GM13976 (cell line): Measurements from ENCODE around the gene RABGEF1.
"Not testable (repeated sequence)": the region's sequence is repeated elsewhere in the genome, so short reads cannot be mapped to it uniquely, and the experiment has no call there.

Source experiments
- DNase-seq: peaks from one replicate; pipeline ENCODE4 v3.0.0; 2012; ENCODE audit warnings: low spot score
- in situ Hi-C: fragments of 300-500 bp; cut with MboI; formaldehyde crosslinking; loops from one replicate; pipeline ENCODE4 v1.12.0; 2022; ENCODE audit warnings: low sequenced_read_pairs, mixed read lengths, inconsistent platforms; ENCODE audit not compliant: unreplicated experiment
- TF ChIP-seq, protein P1 (sequence below): IDR thresholded peaks from 2 replicates; pipeline ENCODE4 v1.5.1; 2012; ENCODE audit warnings: borderline replicate concordance, mild to moderate bottlenecking; ENCODE audit not compliant: insufficient read depth; ENCODE audit errors: extremely low read depth, missing control alignments, control extremely low read depth

The RABGEF1 gene

DNA sequence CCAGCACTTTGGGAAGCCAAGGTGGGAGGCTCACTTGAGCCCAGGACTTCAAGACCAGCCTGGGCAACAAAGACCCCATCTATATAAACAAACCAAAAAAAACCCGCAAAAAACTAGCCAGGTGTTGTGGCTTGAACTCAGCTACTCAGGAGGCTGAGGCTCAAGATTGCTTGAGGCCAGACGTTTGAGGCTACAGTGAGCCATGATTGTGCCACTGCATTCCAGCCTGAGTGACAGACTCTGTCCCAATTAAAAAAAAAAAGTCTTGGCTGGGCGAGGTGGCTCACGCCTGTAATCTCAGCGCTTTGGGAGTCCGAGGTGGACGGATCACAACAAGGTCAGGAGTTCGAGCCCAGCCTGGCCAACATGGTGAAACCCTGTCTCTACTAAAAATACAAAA is 11.4 kb downstream of the RABGEF1 start:
- in situ Hi-C loops: no loop called here
- DNase-seq: no peak
- TF ChIP-seq, protein P1, sequence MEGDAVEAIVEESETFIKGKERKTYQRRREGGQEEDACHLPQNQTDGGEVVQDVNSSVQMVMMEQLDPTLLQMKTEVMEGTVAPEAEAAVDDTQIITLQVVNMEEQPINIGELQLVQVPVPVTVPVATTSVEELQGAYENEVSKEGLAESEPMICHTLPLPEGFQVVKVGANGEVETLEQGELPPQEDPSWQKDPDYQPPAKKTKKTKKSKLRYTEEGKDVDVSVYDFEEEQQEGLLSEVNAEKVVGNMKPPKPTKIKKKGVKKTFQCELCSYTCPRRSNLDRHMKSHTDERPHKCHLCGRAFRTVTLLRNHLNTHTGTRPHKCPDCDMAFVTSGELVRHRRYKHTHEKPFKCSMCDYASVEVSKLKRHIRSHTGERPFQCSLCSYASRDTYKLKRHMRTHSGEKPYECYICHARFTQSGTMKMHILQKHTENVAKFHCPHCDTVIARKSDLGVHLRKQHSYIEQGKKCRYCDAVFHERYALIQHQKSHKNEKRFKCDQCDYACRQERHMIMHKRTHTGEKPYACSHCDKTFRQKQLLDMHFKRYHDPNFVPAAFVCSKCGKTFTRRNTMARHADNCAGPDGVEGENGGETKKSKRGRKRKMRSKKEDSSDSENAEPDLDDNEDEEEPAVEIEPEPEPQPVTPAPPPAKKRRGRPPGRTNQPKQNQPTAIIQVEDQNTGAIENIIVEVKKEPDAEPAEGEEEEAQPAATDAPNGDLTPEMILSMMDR: no peak

DNA sequence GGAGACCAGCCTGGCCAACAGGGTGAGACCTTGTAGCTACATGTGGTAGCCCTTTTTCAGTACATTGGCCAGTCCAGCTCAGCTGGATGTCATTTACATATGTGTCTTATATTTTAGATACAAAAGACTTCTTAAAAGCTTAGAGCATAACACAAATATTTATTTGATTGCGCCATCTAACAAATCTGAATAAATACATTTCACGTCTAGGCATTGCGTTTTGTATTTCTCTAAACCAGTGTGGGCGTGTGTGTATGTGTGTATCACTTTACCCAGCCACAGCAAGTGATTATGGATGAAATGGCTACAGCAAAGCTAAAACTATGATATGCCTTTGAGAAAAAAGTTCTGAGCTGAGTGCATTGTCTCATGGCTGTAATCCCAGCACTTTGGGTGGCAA is 14.0 kb downstream of the RABGEF1 start:
- TF ChIP-seq, protein P1: no peak
- no peak for DNase-seq
- in situ Hi-C loops: no loop called here

DNA sequence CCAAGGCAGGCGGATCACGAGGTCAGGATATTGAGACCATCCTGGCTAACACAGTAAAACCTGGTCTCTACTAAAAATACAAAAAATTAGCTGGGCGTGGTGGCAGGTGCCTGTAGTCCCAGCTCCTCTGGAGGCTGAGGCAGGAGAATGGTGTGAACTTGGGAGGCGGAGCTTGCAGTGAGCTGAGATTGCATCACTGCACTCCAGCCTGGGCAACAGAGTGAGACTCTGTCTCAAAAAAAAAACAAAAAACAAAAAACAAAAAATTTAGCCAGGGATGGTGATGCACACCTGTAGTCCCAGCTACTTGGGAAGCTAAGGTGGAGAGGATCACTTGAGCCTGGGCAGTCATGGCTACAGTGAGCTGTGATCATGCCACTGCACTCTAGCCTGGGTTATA is 14.5 kb downstream of the RABGEF1 start:
- in situ Hi-C loops, DNase-seq: not testable (repeated sequence)

DNA sequence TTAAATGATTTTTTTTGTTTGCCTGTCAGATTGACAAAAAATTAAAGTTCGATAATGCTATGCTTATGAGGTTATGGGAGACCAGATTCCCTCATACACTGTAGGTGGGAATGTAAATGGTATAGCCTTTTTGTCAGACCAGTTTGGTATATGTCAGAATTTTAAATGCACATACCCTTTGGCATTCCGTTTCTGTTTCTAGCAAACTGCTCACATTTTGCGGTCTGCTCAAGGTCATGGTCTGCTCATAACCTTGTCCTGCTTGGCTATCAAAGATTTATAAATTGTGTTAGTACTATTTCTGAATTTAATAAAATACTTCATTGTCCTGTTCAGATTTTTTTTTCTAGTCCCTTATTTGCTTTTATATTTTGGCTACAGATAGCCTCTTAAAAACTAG is 15.7 kb downstream of the RABGEF1 start:
- DNase-seq: not testable (repeated sequence)

DNA sequence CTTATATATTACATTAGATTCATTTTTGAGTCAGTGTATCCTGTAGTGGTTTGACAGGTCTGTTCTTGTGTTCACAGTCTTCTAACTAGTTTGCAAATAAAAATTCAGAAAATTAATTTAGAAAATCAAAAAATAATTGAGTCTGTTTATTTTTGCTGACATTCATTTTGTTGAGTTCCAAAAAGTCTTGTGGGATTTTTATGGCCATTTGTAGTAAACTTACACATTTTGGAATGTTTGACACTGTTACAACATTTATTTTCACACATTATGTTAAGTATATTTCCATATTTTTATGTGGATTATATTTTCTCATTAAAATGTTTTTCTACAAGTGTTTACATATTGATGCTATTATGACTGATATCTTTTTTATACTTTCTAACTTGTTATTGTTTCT is 16.4 kb downstream of the RABGEF1 start:
- TF ChIP-seq, protein P1: no peak
- DNase-seq: no peak
- in situ Hi-C loops: no loop called here

More for the DNA sequence above, 15.7 kb downstream of the RABGEF1 start:
- in situ Hi-C loops: not testable (repeated sequence)

DNA sequence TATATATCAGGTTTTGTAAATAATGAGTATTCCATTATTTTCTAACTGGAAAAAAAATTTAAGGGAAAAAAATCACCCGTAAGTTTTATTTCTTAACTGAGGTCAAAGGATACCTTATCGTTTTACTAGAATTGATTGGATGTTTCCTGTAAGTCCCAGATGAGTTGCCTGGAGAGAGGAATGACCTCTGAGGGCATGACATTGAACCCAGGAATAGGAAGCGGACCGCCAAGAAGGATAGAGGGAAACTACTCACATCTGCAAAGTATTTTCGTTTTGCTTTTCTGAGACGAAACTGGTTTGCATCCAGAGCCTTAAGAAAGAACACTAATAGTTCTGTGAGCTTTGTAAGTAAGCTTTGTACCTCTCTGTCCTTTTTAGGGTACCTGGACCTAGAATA is 17.4 kb downstream of the RABGEF1 start:
- in situ Hi-C loops: no loop called here
- TF ChIP-seq, protein P1: no peak
- no peak for DNase-seq

DNA sequence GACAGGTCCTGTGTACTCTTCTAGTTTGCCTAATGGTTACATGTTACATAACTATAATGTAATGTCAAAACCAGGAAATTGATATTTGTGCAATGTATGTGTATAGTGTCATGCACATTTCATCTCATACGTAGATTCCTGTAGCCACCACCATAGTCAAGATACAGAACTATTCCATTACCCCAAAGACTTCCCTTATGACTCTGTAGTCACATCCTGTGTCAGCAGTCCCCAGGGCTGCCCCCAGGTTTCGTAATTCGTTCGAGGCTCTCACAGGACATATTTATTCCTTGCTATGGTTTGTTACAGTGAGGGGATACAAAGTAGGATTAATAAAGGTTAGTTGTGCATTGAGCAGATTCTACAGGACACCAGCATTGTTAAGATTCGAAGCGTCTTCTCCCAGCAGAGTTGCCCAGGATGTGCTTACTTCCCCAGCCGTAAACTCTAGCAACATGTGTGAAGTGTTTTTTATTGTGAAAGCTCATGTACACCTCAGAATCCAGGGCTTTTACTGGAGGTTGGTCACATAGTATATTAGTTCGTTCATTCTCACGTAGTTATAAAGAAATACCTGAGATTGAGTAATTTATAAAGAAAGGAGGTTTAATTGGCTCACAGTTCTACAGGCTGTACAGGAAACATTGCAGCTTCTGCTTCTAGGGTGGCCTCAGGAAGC is 18.6 kb downstream of the RABGEF1 start:
- in situ Hi-C loops: no loop called here
- no peak for DNase-seq

DNA sequence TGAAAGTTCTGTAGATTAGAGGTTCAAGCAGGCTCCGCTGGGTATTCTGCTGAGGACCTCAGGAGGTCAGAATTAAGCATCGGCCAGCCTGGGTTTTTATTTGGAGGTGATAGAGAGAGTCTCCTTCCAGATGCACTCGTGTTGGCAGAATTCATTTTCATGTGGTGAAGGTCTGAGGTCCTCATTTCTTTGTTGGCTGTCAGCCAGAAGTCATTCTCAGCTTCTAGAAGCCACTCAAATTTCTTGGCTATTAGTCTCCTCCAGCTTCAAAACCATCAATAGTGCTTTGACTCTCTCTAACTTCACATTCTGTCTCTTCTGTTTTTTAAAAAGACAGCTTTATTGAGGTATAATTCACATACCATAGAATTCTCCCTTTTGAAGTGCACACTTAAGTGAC is 22.6 kb downstream of the RABGEF1 start:
- in situ Hi-C loops: not testable (repeated sequence)

More for the DNA sequence above, 18.6 kb downstream of the RABGEF1 start:
- TF ChIP-seq, protein P1: no peak

DNA sequence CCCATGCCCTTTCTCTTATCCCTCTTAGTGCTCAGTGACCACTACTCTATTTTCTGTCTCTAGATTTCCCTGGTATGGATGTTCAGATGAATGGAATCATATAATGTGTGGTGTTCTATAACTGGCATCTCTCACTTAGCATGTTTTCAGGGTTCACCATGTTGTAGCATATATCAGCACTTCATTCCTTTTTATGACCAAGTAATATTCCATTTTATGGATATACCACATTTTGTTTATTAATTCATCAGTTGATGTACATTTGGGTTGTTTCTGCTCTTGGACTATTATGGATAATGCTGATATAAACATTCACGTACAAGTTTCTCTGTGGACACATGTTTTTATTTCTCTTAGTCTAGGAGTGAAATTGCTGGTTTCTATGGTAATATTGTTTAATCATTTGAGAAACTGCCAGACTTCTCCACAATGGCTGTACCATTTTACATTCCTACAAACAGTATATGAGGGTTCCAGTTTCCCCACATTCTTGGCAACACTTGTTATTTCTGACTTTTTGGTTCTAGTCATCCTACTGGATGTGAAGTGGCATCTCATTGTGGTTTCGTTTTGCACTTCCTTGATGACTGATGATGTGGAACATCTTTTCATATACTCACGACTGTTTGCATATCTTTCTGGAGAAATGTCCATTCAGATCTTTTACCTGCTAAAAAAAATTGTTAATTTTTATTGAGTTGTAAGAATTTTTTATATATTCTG is 23.3 kb downstream of the RABGEF1 start:
- in situ Hi-C loops, DNase-seq: not testable (repeated sequence)

More for the DNA sequence above, 22.6 kb downstream of the RABGEF1 start:
- not testable (repeated sequence) for DNase-seq

DNA sequence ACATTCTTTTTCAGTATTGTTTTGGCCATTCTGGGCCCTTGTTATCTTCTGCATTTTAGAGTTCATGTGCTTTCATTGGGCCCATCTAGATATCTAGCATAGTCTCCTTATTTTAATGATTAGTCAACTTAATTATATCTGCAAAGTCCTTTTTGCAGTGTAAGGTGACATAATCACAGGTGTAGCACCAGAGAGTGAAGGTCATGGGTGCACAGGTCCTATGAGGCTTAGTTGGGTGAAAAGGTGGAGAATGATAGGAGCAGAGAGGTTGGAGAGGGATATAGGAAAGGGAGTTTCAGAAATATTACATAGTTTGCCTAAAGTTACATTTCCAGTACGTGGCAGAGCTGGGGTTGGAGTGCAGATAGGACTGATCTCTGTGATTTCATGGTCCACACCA is 24.4 kb downstream of the RABGEF1 start:
- DNase-seq, in situ Hi-C loops: not testable (repeated sequence)

DNA sequence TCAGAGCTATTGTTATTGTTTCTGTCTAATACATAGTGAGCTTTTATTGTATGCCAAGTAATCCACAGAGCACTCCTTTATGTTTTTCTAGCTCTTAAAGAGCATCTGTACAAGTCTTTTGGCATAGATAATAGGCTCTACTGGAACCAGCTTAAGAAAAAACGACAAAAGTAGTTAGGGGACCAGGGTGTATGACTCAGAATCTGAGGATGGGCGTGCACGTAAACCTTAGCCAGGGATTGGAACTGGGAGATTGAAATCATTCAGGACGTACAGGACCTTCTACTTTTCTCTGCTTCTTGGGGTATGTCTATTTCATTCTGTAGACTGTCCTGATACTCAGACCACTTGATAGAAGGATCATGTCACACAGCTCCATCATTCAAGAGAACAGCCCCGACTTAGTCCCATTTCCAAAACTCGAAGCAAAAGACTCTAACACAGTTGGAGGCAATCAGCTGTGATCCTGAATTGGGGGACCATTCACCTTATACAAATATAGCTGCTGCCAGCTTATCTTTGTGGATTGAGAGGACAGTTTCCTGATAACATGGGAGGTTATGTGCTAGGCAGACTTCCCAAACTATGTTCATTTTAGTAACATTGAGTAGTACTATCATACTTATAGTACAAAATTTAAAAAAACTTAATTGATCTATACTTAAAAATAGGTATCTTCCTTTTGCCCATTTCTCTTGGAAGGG is 24.9 kb downstream of the RABGEF1 start:
- in situ Hi-C loops, DNase-seq: not testable (repeated sequence)
